NCI-H1417 treated with DMSO at 0.1 percent for 48 hours (cell line): Measurements from ENCODE around the gene SRCAP.
A peak's percentile ranks its signal among the peaks of the same experiment; 100 is the strongest.

ENCODE experiments used
- DNase-seq: peaks from one replicate; lab custom pipeline; 2025; lab: John Stamatoyannopoulos, UW

The SRCAP gene

DNA sequence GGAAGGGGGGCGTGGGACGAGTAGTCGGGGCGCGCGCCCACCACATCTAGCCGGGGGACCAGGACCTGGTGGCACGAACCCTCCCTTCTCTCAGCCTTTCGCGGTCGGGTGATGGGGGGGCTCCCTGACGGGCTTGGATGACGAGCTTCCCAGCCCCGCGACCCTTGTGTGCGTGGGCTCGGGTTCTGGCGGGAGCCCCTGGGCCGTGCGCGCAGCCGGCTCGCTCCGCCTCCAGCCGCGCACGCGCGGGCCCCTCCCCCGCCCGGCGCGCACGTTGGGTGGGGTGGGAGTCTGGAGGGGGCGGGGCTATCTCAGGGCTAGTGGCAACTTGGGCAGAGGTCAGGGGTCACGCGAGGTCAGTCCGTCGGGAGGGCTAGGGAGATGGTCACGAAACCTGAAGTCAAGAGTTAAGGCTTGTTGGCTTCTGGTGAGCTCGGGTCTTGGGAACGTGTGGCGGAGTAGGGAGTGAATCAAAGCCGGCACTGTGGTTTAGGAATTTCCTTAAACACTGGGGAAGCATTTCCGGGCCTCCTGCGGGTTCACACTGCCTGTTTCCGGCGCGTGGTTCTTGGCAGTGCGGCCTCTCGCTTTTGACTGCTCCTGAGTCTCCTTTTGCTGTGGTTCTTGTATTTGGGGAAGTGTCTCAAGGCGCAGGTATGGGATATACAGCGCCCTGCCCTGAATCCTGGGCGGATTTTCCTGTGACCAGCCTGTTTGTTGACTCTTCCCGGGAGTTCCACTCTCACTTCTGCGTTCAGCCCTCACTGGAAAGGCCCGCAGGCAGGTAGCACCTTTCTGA lies at the start of gene SRCAP:
Gene SRCAP (plus strand): TSS at position 356 of the 799 bp plus-strand sequence. CDS start 1,654 bp downstream, outside the sequence.
- peak; percentile 16 for DNase-seq

DNA sequence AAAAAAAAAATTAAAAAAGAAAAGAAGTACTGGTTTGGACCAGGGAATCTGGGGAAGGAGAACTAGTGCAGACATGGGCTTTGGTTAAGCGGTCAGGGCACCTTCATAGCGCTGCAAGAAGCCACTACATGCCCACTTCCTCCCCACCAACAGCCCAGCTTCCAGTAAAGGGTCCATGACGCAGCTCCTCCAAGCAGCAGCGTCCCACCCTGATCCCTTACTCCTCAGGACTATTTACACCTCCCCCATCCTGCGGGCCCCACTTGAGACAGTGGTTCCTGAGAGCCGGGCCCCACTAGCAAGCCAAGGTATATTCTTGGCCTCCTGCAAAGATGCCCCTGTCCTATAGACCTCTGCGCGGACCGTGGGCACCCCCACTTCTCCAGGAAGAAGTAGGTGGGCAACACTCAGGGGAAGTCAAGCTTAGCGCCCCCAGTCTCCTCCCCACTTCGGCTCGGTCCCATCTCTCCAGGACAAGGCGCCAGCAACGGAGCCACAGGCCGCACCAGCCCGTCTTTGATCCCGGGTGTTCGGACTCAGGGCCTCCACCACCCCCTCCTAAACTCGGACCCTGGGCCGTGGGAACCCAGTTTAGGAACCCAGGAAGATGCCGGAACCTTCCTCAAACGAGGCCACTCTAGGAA lies 49.1 kb upstream of the SRCAP start:
- no peak for DNase-seq

DNA sequence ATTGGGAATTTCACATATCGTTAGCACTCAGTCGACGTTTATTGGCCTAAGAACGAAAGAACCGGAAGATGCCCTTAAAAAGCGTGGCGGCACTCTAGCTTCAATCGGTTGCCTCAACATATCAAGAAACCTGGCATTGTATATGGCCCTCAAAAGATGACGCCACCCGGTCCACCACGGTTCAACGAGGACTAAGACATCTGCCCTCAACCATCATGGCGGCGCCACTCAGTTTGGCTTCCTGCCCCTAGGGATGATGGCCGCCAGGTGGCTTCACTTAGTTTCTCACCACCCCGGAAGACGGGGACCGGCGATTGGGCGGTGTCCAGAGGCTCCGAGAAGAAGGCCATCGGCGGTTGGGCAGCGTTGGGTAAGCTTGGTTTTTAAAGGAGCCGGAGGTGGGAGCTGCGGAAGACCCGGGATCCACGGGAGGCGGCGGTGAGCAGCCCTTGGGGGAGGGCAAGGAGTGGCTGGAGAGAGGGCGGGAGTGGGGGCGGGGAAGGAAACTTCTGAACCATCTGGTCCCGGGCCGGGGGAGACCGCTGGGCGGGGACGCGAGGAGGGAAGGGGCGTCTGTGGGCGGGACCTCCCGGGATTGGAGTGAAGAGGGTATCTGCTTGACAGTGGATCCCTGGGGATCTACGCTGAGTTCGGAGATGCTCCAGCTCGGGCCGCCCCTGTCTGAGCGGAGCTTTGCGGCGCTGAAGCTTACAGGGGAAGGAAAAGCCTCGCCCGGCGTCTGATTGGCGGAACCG lies 48.4 kb upstream of the SRCAP start, which contains the start of gene PRR14:
Gene PRR14 (plus strand): TSS at position 592 of the 755 bp plus-strand sequence. CDS start 686 bp downstream, outside the sequence.
- DNase-seq = peak; percentile 94

DNA sequence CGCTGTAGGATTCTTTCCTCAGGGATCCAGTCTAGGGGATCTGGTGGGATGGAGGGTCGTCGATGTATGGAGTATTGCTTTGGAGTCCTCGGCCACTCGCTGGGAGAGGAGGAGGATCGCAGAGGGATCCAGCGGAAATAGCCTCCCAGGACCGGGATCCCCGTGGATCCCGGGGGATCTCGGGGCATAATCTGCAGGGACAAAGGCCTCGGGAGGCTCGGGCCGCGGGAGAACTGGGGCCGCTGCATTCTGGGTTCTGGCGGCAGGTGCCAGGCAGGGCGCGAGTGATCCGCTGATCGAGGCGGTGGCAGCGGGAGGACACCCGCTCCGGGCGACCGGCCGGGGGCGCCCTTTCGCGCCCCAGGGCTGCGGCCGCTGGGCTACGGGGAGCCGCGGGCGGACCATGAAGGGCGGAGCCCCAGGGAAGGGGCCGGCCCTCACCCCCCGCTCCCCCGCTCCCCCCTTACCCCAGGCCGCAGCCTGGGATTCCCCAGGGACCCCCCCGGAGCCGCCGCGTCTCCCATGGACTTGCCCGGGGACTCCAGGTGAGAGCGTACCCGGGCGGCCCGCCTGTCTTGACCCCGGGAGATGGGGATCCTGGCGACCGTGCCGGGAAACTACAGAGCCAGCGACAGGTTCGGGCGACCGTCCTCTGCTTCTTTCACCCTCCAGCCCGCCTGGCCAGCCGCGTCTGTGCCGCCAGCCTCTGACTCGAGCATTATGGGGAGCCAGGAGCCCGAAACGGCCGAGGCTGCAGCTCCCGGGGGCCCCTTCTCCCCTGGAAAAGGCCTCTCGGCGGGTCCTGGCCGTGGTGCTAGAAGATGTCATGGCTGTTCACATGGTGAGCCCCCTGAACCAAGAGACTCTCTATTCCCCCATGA lies 47.6 kb upstream of the SRCAP start:
- no peak for DNase-seq

DNA sequence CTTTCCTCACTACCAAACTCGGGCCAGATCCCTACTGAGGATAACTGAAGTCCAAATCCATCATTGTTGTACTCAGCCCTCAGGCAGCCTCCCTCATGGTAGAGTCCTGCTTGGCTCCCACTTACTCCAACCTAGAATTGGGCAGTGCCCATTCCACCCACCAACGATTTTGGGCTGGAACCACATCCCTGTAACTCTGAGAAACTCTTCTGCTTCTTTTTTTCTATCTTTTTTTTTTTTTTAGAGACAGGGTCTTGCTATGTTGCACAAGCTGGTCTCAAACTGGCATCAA lies 47.0 kb upstream of the SRCAP start:
- no peak for DNase-seq

DNA sequence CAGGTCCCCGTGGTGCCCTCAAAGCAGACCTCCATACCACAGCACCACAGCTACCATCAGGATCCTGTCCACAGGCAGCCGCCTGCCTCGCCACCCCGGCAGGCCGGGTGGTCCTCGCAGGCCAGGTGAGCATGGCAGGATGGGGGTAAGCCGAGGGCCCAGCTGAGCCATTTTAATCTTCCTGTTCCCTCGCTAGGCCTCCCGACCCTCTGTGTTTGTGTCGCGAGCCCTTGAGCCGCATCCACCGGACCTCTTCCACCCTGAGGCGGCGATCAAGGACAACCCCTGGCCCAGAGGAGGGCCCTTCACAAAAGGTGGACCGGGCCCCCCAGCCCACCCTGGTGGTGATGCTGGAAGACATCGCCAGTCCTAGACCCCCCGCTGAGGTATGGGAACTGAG lies 46.3 kb upstream of the SRCAP start:
- no peak for DNase-seq

DNA sequence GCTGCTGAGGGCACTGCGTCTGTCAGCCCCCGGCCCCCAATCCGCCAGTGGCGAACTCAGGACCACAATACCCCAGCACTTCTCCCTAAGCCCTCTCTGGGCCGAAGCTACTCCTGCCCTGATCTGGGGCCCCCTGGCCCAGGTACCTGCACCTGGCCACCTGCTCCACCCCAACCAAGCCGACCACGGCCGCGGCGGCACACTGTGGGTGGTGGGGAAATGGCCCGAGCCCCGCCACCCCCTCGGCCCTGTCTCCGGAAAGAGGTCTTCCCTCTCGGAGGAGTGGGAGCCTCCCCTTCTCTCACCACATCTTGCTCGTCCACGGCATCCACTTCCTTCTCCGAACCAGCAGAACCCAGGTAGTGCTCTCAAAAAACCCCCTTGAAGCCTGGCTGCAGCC lies 44.1 kb upstream of the SRCAP start:
- no peak for DNase-seq

DNA sequence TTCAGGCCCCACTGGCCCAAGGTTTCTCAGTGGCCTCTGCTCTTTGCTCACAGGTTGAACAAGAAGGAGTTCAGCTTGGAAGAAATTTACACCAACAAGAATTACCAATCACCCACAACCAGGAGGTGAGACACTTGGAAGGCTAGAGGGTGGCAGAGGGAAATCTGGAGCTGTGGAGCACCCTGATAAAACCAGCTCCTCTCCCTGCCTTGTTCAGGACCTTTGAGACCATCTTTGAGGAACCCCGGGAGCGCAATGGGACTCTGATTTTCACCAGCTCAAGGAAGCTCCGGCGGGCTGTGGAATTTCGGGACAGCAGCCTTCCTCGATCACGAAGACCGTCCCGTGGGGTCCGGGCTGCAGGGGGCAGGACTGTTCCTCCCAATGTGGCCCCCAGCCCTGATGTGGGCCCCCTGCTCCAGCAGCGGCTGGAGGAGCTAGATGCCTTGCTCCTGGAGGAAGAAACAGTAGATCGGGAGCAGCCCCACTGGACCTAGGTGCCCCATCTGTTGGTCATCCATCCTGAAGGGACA lies 43.1 kb upstream of the SRCAP start:
- no peak for DNase-seq

DNA sequence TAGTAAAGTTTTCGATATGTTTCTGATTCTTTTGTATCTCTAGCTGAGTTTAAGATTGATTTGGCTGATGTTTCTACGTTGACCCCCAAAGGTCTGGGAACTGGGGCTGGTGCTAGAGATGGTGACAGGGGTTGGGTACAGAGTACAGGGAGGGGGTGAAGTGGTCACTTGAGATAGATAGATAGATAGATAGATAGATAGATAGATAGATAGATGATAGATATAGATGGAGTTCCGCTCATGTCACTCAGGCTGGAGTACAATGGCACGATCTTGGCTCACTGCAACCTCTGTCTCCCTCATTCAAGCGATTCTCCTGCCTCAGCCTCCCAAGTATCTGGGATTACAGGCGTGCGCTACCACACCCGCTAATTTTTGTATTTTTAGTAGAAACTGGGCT lies 42.6 kb upstream of the SRCAP start:
- no peak for DNase-seq

DNA sequence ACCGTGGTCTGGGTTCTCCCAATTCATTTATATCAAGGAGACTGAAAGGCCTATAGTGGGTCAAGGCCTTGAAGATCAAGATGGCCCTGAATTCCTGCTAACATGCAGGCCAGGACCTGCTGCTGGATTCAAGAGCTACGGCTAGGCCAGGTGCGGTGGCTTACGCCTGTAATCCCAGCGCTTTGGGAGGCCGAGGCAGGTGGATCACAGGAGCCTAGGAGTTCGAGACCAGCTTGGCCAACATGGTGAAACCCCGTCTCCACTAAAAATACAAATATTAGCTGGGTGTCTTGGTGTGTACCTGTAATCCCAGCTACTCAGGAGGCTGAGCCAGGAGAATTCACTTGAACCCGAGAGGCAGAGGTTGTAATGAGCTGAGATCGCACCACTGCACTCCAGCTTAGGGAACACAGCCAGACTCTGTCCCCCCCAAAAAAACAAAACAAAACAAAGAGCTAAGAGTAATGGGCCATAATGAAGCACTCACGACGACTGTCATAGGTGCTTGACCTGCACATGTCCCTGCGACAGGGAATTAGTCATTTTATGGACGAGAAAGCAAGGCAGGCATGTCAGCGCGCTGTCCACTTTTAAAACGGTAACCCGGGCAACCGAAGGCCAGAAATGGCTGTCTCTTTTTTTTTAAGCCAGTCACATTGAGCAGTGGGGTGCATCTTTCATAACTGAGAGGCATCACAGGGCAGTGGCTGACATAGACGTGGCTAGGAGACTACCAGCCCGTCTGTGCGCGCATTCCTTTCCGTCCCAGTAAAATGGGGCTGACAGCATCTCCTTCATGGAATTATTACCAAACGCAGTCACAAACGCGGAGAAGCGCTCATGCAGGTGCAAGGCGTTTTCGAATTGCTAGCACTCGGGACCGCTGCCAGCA lies 41.8 kb upstream of the SRCAP start:
- DNase-seq = no peak

DNA sequence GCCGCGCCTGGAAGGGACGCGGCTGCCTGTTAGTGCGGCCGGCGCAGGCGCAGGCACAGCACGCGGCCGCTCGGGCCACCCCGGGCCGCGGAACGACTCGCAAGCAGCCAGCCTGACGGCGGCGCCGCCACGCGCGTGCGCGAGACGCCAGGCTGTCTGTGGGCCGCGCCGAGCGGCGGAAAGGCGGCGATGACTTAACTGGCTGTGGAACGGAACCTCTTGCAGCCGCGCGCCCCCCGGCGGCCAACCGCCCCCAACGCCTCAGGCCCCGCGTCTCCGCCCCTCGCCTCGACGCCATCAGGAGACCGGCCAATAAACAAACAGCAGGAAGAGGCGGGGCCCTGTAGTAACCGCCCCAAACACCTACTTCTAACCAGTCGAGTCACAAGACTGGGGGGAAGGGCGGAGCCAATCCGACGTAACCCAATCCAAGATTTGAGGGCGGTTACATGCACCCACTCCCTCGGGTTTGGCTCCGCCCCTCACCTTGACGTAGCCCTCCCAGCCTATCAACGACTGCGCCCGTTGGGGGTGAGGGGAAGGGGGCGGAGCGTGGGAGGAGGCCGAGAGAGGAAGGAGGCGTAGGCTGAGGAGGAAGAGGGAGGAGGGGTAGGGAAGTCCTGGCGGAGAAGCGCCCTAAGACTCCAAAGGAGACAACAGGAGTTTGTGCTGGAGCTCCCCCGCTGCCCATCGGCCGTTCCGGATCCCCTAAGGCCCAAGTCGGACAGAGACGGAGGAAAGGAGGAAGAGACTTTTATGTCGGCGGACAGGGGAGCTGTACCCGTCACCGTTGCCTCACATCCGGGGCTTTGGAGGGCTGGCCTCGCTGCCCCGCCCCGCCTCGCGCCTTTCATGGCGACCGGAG lies 40.9 kb upstream of the SRCAP start, which contains the start of gene FBRS:
Gene FBRS (plus strand): TSS at position 566 of the 865 bp plus-strand sequence. CDS start 1,088 bp downstream, outside the sequence.
- DNase-seq = peak; percentile 98

DNA sequence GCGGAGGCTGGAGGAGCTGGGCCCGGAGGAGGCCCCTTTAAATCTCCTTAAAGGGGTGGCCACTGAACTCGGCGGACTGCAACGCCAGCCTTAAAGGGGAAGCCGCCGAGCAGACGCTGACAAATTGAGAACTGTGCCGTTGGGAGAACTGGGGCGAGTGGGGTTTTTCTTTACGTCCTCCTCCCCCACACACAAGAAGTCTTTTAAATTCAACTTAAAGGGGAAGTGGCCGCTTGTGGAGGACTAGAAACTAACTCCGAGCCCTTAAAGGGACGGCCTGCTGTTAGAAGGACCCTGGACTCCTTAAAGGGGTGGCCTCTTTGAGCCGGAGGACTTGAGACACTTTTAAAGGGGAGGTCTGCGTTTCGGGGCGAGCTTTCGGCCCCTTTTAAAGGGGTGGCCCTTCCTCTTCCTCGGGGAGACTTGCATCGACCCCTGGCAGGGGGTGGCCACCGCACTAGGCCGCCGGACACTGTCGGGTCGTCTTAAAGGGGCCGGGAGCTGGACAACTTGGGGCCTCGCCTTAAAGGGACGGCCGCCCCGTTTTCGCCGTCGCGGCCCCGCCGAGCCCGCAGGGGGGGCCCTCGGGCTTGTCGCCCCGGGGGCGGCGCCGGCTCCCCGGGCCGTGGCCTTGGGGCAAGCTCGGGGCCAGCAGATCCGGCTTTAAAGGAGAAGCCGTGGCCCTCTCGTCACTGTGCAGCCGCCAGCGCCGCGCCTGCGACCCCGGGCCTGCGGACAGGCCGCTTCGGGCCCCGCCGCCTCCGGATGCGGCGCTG lies 40.1 kb upstream of the SRCAP start:
- no peak for DNase-seq

DNA sequence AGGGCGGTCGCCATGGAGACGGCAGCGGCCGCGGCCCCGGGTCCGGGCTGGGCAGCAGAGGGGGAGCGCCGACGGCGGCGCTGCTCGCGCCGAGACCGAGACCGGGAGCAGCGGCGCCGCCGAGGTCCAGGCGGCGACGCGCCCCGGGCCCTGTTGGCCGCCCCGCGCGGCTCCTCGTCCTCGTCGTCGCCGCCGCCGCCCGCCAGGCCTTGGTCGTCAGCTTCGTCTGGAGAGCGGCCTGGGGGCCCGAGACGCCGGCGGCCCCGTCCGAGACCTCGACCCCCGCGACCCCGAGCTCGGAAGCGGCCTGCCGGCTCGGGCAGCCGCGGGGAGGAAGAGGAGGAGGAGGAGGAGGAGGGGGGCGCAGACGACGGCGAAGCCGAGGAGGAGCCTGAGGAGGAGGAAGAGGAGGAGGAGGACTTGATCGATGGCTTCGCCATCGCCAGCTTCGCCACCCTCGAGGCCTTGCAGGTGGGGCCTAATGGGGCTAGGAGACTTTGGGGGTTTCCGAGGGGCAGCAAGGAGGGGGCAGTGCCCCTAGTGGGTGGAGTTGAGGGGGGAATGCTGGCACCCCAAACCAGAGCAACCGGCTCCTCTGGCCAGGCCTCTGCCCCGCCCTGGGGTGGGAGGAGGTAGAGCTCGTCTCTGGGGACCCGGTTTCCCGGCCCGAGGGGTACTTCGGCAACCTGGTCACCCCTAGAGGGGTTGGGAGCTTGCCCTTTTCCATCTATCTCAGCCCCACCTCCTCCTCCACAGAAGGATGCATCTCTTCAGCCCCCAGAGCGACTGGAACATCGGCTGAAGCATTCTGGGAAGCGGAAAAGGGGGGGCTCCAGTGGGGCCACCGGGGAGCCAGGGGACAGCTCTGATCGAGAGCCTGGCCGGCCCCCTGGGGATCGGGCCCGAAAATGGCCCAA lies 39.2 kb upstream of the SRCAP start:
- no peak for DNase-seq

DNA sequence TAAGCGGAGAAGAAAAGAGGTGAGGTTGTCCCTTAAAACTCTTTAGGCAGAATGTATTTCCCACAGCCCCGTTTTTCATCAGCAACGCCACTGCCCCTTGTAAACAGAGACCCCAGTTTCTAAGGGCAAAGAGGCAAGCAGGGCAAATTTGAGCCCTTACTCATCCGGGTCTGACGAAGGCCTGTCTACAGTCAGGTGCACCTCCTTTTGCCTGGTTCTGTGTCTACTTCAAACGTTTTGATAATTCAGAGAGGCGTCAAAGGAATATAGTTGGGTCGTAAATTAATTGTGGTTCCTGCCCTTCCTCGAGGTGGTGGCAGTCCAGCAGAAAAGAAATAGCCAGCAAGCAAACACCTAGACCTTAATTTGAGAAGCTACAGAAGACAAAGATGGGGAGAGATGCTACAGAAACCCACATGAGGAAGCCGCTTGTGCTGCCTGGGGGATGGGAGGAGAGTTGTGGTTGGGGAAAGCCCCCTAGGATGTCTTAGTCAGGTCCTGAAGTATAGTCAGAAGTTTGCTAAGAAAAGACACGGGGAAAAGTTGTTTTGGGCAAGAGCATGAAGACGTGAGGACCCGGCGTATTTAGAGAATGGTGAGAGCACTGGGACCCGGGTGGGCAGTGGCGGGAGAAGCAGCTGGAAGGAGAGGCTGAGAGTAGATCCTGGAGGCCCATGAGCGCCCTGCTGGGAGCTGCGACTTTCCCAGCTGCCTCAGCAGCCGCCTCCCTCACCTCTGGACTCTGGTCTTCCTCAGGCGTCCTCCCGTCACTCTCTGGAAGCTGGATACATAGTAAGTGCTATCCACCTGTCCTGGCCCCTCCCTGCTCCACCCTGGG lies 38.3 kb upstream of the SRCAP start:
- no peak for DNase-seq

DNA sequence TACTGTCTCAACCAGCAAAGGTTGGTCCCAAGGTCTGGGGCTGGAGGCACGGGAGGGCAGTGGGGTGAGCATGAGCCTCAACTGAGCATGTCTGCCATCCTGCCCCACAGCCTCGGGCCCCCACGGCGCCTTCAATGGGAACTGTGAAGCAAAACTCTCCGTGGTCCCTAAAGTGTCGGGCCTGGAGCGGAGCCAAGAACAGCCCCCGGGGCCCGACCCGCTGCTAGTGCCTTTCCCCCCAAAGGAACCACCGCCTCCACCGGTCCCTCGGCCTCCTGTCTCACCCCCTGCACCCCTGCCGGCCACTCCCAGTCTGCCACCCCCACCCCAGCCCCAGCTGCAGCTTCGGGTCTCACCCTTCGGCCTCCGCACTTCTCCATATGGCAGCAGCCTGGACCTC lies 36.5 kb upstream of the SRCAP start:
- no peak for DNase-seq

DNA sequence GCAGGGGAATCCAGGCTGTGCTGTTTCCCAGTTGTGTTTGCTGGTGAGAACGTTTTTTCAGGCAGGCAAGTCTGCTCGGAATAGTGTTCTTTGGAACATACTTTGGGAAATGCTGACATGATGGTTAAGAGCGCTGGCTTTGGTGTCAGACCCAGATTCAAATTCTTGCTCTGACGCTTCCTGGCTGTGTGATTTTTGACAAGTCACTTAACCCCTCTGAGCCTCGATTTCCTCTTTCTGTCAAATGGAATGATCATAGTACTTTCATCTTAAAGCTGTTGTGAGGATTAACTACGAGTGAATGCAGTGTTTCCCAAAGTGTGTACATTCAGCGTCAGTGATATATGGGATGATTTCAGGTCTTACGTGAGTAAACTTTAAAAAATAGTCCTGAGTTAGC lies 35.9 kb upstream of the SRCAP start:
- DNase-seq = no peak

DNA sequence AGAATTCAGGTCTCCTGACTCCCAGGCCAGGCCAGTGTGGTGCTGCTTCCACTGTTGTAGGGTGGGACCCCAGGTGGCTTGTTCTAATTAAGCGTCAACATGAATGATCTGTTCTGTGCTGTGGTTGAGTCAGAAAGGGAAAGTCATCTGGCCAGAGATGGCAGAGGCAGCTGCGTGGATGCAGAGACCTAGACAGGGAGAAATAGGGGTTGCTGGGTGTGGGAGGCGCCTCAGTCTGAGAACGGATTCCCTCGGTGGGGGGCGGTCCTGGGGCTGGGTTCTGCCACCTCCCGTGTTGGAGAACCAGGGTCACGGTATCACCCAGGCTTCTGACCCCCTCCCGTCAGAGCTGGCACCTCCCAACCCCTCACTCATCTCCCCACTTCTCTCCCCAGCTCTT lies 35.2 kb upstream of the SRCAP start:
- no peak for DNase-seq
